ENCODE results near the gene NHS. TPM values are rescaled to one million over a fixed set of nuclear protein-coding genes. Genes with fewer than 3 reads are reported as not detected.

NHS gene
- total and polyA plus RNA-seq, 2 of the 4 experiments (the other 2 are of a cell fraction), result 0.36 to 0.90 TPM

DNA sequence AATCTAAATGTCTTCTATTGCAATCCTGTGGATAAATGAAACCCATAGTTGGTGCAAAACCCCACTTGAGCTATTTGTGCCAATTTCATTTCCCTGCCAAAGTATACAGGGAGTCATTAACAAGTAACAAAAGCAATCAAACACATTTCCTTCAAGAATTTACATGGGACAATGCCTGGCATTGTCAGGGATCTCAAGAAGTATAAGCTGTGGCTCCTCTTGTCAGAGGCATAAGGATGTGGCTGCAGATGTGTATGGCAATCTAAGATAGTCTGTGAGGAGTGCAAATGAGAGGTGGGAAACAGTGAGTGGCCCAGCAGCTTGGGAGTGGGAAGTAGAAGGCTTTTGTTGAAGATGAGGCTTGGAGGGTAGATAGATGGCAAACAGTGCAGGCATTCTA is 304.3 kb downstream of the NHS start:
- H3K4ac ChIP-seq (ENCODE audit: low read depth, low read length), result no peak overlapping the region
- in situ Hi-C loops (cut with MboI; ENCODE audit: low sequenced_read_pairs), result loop anchor here (25.0 kb wide), 1 partner anchor 842 kb away; no protein-coding TSS in a partner anchor
- no peak for DNase-seq
- no peak overlapping the region for H2AK9ac ChIP-seq (replicated peaks; ENCODE audit: low read depth, low read length, poor library complexity)
- TF ChIP-seq BHLHE40 (IDR thresholded peaks at IDR 0.05; ENCODE audit: low read depth, low read length) (no peak), CHD1 (IDR thresholded peaks at IDR 0.05; ENCODE audit: low read depth, low read length) (no peak), MAZ (IDR thresholded peaks at IDR 0.05; ENCODE audit: borderline replicate concordance, low read depth, low read length) (no peak), MXI1 (IDR thresholded peaks at IDR 0.05; ENCODE audit: borderline replicate concordance, low read depth, low read length) (no peak), RAD21 (IDR thresholded peaks at IDR 0.05; ENCODE audit: low read length) (no peak), CEBPB (IDR thresholded peaks at IDR 0.05; ENCODE audit: low read depth, low read length) (no peak), POLR2A (IDR thresholded peaks at IDR 0.05; ENCODE audit: low read depth, low read length) (no peak), MAFK (IDR thresholded peaks at IDR 0.05; ENCODE audit: low read depth, low read length) (no peak), NFE2L2 (IDR thresholded peaks at IDR 0.05; ENCODE audit: low read depth, low read length) (no peak), RCOR1 (IDR thresholded peaks at IDR 0.05; ENCODE audit: insufficient replicate concordance, low read length) (no peak)
- TF ChIP-seq, protein P1, sequence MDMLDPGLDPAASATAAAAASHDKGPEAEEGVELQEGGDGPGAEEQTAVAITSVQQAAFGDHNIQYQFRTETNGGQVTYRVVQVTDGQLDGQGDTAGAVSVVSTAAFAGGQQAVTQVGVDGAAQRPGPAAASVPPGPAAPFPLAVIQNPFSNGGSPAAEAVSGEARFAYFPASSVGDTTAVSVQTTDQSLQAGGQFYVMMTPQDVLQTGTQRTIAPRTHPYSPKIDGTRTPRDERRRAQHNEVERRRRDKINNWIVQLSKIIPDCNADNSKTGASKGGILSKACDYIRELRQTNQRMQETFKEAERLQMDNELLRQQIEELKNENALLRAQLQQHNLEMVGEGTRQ (IDR thresholded peaks at IDR 0.05; ENCODE audit: low read depth, low read length), result no peak
- TF ChIP-seq, protein P2, sequence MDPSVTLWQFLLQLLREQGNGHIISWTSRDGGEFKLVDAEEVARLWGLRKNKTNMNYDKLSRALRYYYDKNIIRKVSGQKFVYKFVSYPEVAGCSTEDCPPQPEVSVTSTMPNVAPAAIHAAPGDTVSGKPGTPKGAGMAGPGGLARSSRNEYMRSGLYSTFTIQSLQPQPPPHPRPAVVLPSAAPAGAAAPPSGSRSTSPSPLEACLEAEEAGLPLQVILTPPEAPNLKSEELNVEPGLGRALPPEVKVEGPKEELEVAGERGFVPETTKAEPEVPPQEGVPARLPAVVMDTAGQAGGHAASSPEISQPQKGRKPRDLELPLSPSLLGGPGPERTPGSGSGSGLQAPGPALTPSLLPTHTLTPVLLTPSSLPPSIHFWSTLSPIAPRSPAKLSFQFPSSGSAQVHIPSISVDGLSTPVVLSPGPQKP (IDR thresholded peaks at IDR 0.05; ENCODE audit: borderline replicate concordance, low read depth, low read length), result no peak
- H4K91ac ChIP-seq (ENCODE audit: insufficient read depth, low read depth, low read length), result no peak overlapping the region
- intact Hi-C loops (cut with micrococcal nuclease), result no loop called here
- no peaks in the 10 kb centered on the region for H3K79me1 ChIP-seq (ENCODE audit: low read depth in 1 of 2, low read length in 2 of 2)
- H3K27me3 ChIP-seq (ENCODE audit: control insufficient read depth, insufficient read depth, low read length), result no peaks in the 10 kb centered on the region
- H3K9me1 ChIP-seq (ENCODE audit: insufficient read depth, low read length), result no peaks in the 10 kb centered on the region
- no peak overlapping the region for H2AFZ ChIP-seq (replicated peaks; ENCODE audit: low read length, poor library complexity)
- H3K4me1 ChIP-seq (ENCODE audit: control insufficient read depth, insufficient read depth, low read length), result no peaks in the 10 kb centered on the region; the same call in 1 of the 2 replicates
- no peak overlapping the region for H2BK15ac ChIP-seq (ENCODE audit: low read depth, low read length)
- H3K36me3 ChIP-seq (ENCODE audit: control insufficient read depth, insufficient read depth, low read length), result no peaks in the 10 kb centered on the region
- no peaks in the 10 kb centered on the region for H4K20me1 ChIP-seq (ENCODE audit: insufficient read depth, low read length)
- BruUV-seq (replicated peaks), result no TSS peak
- H3K4me2 ChIP-seq (ENCODE audit: low read depth, low read length), result no peak overlapping the region
- H3K27ac ChIP-seq (ENCODE audit: insufficient read depth, low read length), result no peak overlapping the region
- CTCF ChIA-PET, result no interaction called here
- no peak overlapping the region for H2BK120ac ChIP-seq (ENCODE audit: low read depth, low read length)
- no peak for ATAC-seq (ENCODE audit: low read depth)
- H4K8ac ChIP-seq (ENCODE audit: low read depth in 2 of 2, low read length in 2 of 2), result no peak overlapping the region
- no peak overlapping the region for H3K14ac ChIP-seq (replicated peaks; ENCODE audit: low read depth, low read length)
- no peak overlapping the region for H3K9ac ChIP-seq (ENCODE audit: low read depth, low read length)
- H3K56ac ChIP-seq (ENCODE audit: extremely low read depth, insufficient read depth, low read length), result no peak overlapping the region
- H2BK20ac ChIP-seq (ENCODE audit: low read depth, low read length), result no peak overlapping the region
- no peak overlapping the region for H3K4me3 ChIP-seq (ENCODE audit: insufficient read depth, low read depth, low read length)
- no peak overlapping the region for H3K23ac ChIP-seq (ENCODE audit: low read depth, low read length)
- POLR2A ChIA-PET (ENCODE audit: unreplicated experiment), result no interaction called here
- no peaks in the 10 kb centered on the region for H3K9me3 ChIP-seq (ENCODE audit: control insufficient read depth, insufficient read depth, low read length)
- no peak overlapping the region for H4K5ac ChIP-seq (ENCODE audit: low read depth, low read length)
- no peak overlapping the region for H2AK5ac ChIP-seq (ENCODE audit: low read depth, low read length)
- H3K18ac ChIP-seq (ENCODE audit: low read depth, low read length), result no peak overlapping the region
- H2BK5ac ChIP-seq (ENCODE audit: low read depth, low read length, poor library complexity, severe bottlenecking), result no peak overlapping the region
- dilution Hi-C loops (cut with HindIII; ENCODE audit: low sequenced_read_pairs, unreplicated experiment), result no loop called here
